Neural crest cell (in vitro differentiated cells): ENCODE data around the gene RABEP1. TPM values are rescaled to one million over a fixed set of nuclear protein-coding genes. Genes with fewer than 3 reads are reported as not detected.

ENCODE experiments used
- DNase-seq: peaks from one replicate; pipeline ENCODE4 v3.0.0; 2021; ENCODE audit warnings: low read depth, mixed read lengths, low spot score
- H3K27ac Mint-ChIP-seq: one replicate; pipeline ENCODE4 v1.8.0; 2021; ENCODE audit warnings: mild to moderate bottlenecking, mixed read lengths; ENCODE audit not compliant: unreplicated experiment
- H3K27me3 Mint-ChIP-seq: 2 replicates; pipeline ENCODE4 v1.8.0; 2021; ENCODE audit warnings: low read depth, mild to moderate bottlenecking, mixed read lengths
- H3K36me3 Mint-ChIP-seq: 2 replicates; pipeline ENCODE4 v1.8.0; 2021; ENCODE audit warnings: low read depth, mild to moderate bottlenecking, mixed read lengths
- H3K4me1 Mint-ChIP-seq: 2 replicates; pipeline ENCODE4 v1.8.0; 2021; ENCODE audit warnings: mixed read lengths
- H3K4me3 Mint-ChIP-seq: one replicate; pipeline ENCODE4 v1.8.0; 2021; ENCODE audit warnings: mild to moderate bottlenecking, mixed read lengths
- H3K9me3 Mint-ChIP-seq: 2 replicates; pipeline ENCODE4 v1.8.0; 2021; ENCODE audit warnings: mixed read lengths
- total RNA-seq: library from RNA; stranded (reverse); gene quantifications from 2 replicates; pipeline ENCODE4 v1.2.1, GENCODE V29; 2021
- TF ChIP-seq, protein P1 (sequence below): fragments of 200-600 bp; sonication (generic); conservative IDR thresholded peaks from 2 replicates; pipeline ENCODE4 v1.5.0; 2021; ENCODE audit warnings: antibody characterized with exemption, mild to moderate bottlenecking

Gene RABEP1
- total RNA-seq, 1 donor from 2014 or later = 57.9 TPM

DNA sequence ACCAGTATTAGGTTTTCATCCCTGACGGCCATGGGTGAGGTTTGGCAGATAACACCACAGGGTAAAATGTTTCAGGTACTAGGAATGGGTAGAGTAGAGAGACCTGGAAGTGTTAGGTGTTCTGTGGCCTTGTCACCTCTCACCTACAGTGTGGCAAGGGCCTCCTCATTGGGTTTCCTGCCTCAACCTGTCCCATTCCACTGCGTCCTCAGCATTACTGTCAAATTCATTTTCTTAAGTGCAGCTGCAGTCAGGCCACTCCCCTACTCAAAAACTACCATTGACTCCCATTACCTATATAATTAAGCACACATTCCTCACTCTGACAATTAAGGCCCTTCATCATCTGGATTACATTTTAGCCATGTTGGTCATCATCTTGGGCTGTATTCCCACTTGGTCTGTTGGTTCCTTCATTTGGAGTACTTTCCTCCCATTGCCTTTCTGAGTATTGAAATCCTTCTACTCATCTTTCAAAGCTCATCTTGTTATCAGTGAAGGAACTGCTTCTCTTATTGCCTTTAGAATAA lies 72.9 kb downstream of the RABEP1 start:
- H3K27ac Mint-ChIP-seq = no peak overlapping the region
- no peaks in the 10 kb centered on the region for H3K27me3 Mint-ChIP-seq
- H3K9me3 Mint-ChIP-seq = no peaks in the 10 kb centered on the region
- TF ChIP-seq, protein P1, sequence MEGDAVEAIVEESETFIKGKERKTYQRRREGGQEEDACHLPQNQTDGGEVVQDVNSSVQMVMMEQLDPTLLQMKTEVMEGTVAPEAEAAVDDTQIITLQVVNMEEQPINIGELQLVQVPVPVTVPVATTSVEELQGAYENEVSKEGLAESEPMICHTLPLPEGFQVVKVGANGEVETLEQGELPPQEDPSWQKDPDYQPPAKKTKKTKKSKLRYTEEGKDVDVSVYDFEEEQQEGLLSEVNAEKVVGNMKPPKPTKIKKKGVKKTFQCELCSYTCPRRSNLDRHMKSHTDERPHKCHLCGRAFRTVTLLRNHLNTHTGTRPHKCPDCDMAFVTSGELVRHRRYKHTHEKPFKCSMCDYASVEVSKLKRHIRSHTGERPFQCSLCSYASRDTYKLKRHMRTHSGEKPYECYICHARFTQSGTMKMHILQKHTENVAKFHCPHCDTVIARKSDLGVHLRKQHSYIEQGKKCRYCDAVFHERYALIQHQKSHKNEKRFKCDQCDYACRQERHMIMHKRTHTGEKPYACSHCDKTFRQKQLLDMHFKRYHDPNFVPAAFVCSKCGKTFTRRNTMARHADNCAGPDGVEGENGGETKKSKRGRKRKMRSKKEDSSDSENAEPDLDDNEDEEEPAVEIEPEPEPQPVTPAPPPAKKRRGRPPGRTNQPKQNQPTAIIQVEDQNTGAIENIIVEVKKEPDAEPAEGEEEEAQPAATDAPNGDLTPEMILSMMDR = no peak
- no peak overlapping the region for H3K4me3 Mint-ChIP-seq
- DNase-seq = no peak
- peaks cover 4% of the 10 kb centered on the region for H3K36me3 Mint-ChIP-seq
- H3K4me1 Mint-ChIP-seq = no peaks in the 10 kb centered on the region

- no peak for DNase-seq
- Mint-ChIP-seq H3K27ac (no peak overlapping the region), H3K4me1 (no peaks in the 10 kb centered on the region), H3K4me3 (no peak overlapping the region), H3K36me3 (peaks cover 5% of the 10 kb centered on the region), H3K9me3 (no peaks in the 10 kb centered on the region), H3K27me3 (no peaks in the 10 kb centered on the region)
- TF ChIP-seq, protein P1 = no peak
Observed at GRCh38 chr17:5355421-5356129, 73.5 kb downstream of the RABEP1 start.

GRCh38 chr17:5361426-5361825 lies 79.3 kb downstream of the RABEP1 start:
- Mint-ChIP-seq H3K27ac (no peak overlapping the region), H3K27me3 (no peaks in the 10 kb centered on the region)
- no peak for DNase-seq

DNA sequence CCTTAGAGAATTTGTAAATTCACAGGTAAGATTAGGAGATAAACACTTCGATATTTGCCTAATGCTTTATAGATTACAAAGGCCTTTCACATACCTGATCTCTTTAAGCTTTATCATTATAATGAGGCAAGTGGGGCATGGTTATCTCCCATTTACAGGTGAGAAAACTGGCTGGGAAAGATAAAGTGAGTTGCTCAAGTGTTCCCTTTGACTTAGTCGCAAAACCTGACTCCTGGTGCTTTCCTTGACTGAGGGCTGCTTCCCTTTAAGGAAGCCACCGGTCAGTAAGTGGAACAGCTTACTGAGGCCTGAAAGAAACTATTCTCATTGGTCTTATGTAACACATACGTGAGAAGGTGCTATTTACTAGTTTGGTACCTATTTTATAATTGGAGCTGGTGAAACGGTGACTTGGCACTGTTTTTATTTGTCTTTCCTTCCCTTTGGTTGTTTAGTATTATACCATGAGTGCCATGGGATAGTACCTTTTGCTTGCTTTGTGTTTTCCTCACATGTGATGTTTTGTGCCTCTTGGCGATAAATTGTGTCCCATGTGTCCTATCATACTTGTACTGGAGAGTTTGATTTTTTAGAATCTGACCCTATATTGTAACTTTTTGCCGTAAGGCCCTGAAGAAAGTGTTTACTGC lies 80.2 kb downstream of the RABEP1 start:
- Mint-ChIP-seq H3K4me1 (no peaks in the 10 kb centered on the region), H3K27me3 (no peaks in the 10 kb centered on the region), H3K27ac (no peak overlapping the region), H3K9me3 (no peaks in the 10 kb centered on the region), H3K4me3 (no peak overlapping the region), H3K36me3 (peaks cover 7% of the 10 kb centered on the region)
- TF ChIP-seq, protein P1 = no peak
- DNase-seq = no peak

More at GRCh38 chr17:5361426-5361825, 79.3 kb downstream of the RABEP1 start:
- Mint-ChIP-seq H3K9me3 (no peaks in the 10 kb centered on the region), H3K36me3 (peaks cover 7% of the 10 kb centered on the region), H3K4me1 (no peaks in the 10 kb centered on the region), H3K4me3 (no peak overlapping the region)
- TF ChIP-seq, protein P1 = no peak

GRCh38 chr17:5364156-5364555 lies 82.1 kb downstream of the RABEP1 start:
- TF ChIP-seq, protein P1 = no peak
- Mint-ChIP-seq H3K27ac (no peak overlapping the region), H3K4me1 (no peaks in the 10 kb centered on the region), H3K36me3 (peaks cover 10% of the 10 kb centered on the region), H3K27me3 (no peaks in the 10 kb centered on the region), H3K9me3 (no peaks in the 10 kb centered on the region), H3K4me3 (no peak overlapping the region)
- DNase-seq = no peak
